ENCODE measurements around the gene ZDHHC17.

The ZDHHC17 gene

GRCh38 chr12:76784600-76785051 is 20.7 kb downstream of the ZDHHC17 start:
- DNase-seq = no peak

GRCh38 chr12:76785407-76785806 is 21.5 kb downstream of the ZDHHC17 start:
- no peaks in the 10 kb centered on the region for H3K4me1 Mint-ChIP-seq
- CTCF ChIA-PET = no interaction called here

More at GRCh38 chr12:76784600-76785051, 20.7 kb downstream of the ZDHHC17 start:
- CTCF ChIA-PET = no interaction called here
- no peaks in the 10 kb centered on the region for H3K4me1 Mint-ChIP-seq
- H3K4me3 Mint-ChIP-seq = no peak overlapping the region
- H3K27ac Mint-ChIP-seq = no peak overlapping the region
- H3K36me3 Mint-ChIP-seq = peaks cover 16% of the 10 kb centered on the region
- no peaks in the 10 kb centered on the region for H3K27me3 Mint-ChIP-seq
- H3K9me3 Mint-ChIP-seq = peaks cover 2% of the 10 kb centered on the region

GRCh38 chr12:76786986-76787385 is 23.1 kb downstream of the ZDHHC17 start:
- H3K4me3 Mint-ChIP-seq = no peak overlapping the region
- no peak overlapping the region for H3K27ac Mint-ChIP-seq
- no peaks in the 10 kb centered on the region for H3K27me3 Mint-ChIP-seq
- peaks cover 6% of the 10 kb centered on the region for H3K36me3 Mint-ChIP-seq
- no peaks in the 10 kb centered on the region for H3K9me3 Mint-ChIP-seq
- H3K4me1 Mint-ChIP-seq = no peaks in the 10 kb centered on the region
- no peak for DNase-seq
- CTCF ChIA-PET = no interaction called here

More at GRCh38 chr12:76785407-76785806, 21.5 kb downstream of the ZDHHC17 start:
- no peaks in the 10 kb centered on the region for H3K27me3 Mint-ChIP-seq
- H3K9me3 Mint-ChIP-seq = peaks cover 2% of the 10 kb centered on the region
- no peak overlapping the region for H3K4me3 Mint-ChIP-seq
- peak overlapping the region; percentile 4 for H3K27ac Mint-ChIP-seq
- no peak for DNase-seq
- peaks cover 12% of the 10 kb centered on the region for H3K36me3 Mint-ChIP-seq

GRCh38 chr12:76787689-76788088 is 23.8 kb downstream of the ZDHHC17 start:
- Mint-ChIP-seq H3K27ac (no peak overlapping the region), H3K9me3 (no peaks in the 10 kb centered on the region), H3K4me3 (no peak overlapping the region), H3K27me3 (no peaks in the 10 kb centered on the region), H3K4me1 (no peaks in the 10 kb centered on the region), H3K36me3 (peaks cover 2% of the 10 kb centered on the region)
- DNase-seq = no peak
- CTCF ChIA-PET = interaction anchor here (0.7 kb wide), 1 partner anchor 140 kb away, joined by 3 read pairs; no protein-coding TSS in a partner anchor

GRCh38 chr12:76789335-76790050 is 25.6 kb downstream of the ZDHHC17 start:
- Mint-ChIP-seq H3K27ac (no peak overlapping the region), H3K9me3 (no peaks in the 10 kb centered on the region), H3K27me3 (no peaks in the 10 kb centered on the region), H3K4me3 (no peak overlapping the region), H3K4me1 (no peaks in the 10 kb centered on the region), H3K36me3 (no peaks in the 10 kb centered on the region)
- CTCF ChIA-PET = interaction anchor here (0.7 to 2.4 kb wide), 7 partner anchors 10 to 346 kb away, joined by 3 to 38 read pairs (median 4); no protein-coding TSS in a partner anchor
- DNase-seq = no peak

GRCh38 chr12:76790564-76791552 is 26.9 kb downstream of the ZDHHC17 start:
- no peaks in the 10 kb centered on the region for H3K36me3 Mint-ChIP-seq
- H3K4me3 Mint-ChIP-seq = no peak overlapping the region
- no peak overlapping the region for H3K27ac Mint-ChIP-seq
- H3K9me3 Mint-ChIP-seq = no peaks in the 10 kb centered on the region
- H3K27me3 Mint-ChIP-seq = no peaks in the 10 kb centered on the region
- H3K4me1 Mint-ChIP-seq = no peaks in the 10 kb centered on the region
- CTCF ChIA-PET = interaction anchor here (0.7 to 2.4 kb wide), 10 partner anchors 9 to 347 kb away, joined by 3 to 38 read pairs (median 4); no protein-coding TSS in a partner anchor
- DNase-seq = no peak

GRCh38 chr12:76792828-76793227 is 28.9 kb downstream of the ZDHHC17 start:
- no peak for DNase-seq
- Mint-ChIP-seq H3K4me1 (no peaks in the 10 kb centered on the region), H3K9me3 (no peaks in the 10 kb centered on the region), H3K36me3 (peaks cover under 1% of the 10 kb centered on the region), H3K4me3 (no peak overlapping the region), H3K27me3 (no peaks in the 10 kb centered on the region), H3K27ac (no peak overlapping the region)
- CTCF ChIA-PET = interaction anchor here (0.6 to 1.7 kb wide), 6 partner anchors 162 to 234 kb away, joined by 3 to 8 read pairs (median 4); no protein-coding TSS in a partner anchor

GRCh38 chr12:76798864-76799263 is 34.9 kb downstream of the ZDHHC17 start:
- peaks cover 33% of the 10 kb centered on the region for H3K36me3 Mint-ChIP-seq
- CTCF ChIA-PET = no interaction called here
- no peak overlapping the region for H3K4me3 Mint-ChIP-seq
- H3K9me3 Mint-ChIP-seq = peaks cover 10% of the 10 kb centered on the region
- no peaks in the 10 kb centered on the region for H3K27me3 Mint-ChIP-seq
- no peak for DNase-seq
- no peak overlapping the region for H3K27ac Mint-ChIP-seq
- H3K4me1 Mint-ChIP-seq = peaks cover under 1% of the 10 kb centered on the region

GRCh38 chr12:76799362-76799761 is 35.4 kb downstream of the ZDHHC17 start:
- no peak for DNase-seq
- H3K36me3 Mint-ChIP-seq = peaks cover 33% of the 10 kb centered on the region
- peaks cover 5% of the 10 kb centered on the region for H3K4me1 Mint-ChIP-seq
- H3K4me3 Mint-ChIP-seq = no peak overlapping the region
- H3K27ac Mint-ChIP-seq = no peak overlapping the region
- H3K27me3 Mint-ChIP-seq = no peaks in the 10 kb centered on the region
- peaks cover 10% of the 10 kb centered on the region for H3K9me3 Mint-ChIP-seq
- CTCF ChIA-PET = no interaction called here

GRCh38 chr12:76802060-76802459 is 38.1 kb downstream of the ZDHHC17 start:
- Mint-ChIP-seq H3K4me3 (no peak overlapping the region), H3K27ac (no peak overlapping the region), H3K27me3 (no peaks in the 10 kb centered on the region), H3K9me3 (peaks cover 10% of the 10 kb centered on the region), H3K36me3 (peaks cover 38% of the 10 kb centered on the region), H3K4me1 (peaks cover 5% of the 10 kb centered on the region)
- DNase-seq = no peak
- CTCF ChIA-PET = no interaction called here

GRCh38 chr12:76804435-76804976 is 40.6 kb downstream of the ZDHHC17 start:
- Mint-ChIP-seq H3K9me3 (peaks cover 10% of the 10 kb centered on the region), H3K36me3 (peaks cover 26% of the 10 kb centered on the region), H3K27ac (no peak overlapping the region), H3K4me3 (no peak overlapping the region), H3K4me1 (peaks cover 5% of the 10 kb centered on the region), H3K27me3 (no peaks in the 10 kb centered on the region)
- CTCF ChIA-PET = no interaction called here
- DNase-seq = no peak

- H3K27ac Mint-ChIP-seq = no peak overlapping the region
- CTCF ChIA-PET = no interaction called here
- H3K9me3 Mint-ChIP-seq = no peaks in the 10 kb centered on the region
- H3K4me1 Mint-ChIP-seq = no peaks in the 10 kb centered on the region
- H3K36me3 Mint-ChIP-seq = peaks cover 12% of the 10 kb centered on the region
- H3K4me3 Mint-ChIP-seq = no peak overlapping the region
- H3K27me3 Mint-ChIP-seq = no peaks in the 10 kb centered on the region
- DNase-seq = no peak
Observed at GRCh38 chr12:76810671-76811419, 46.9 kb downstream of the ZDHHC17 start.

- Mint-ChIP-seq H3K9me3 (no peaks in the 10 kb centered on the region), H3K4me1 (no peaks in the 10 kb centered on the region), H3K36me3 (peaks cover 9% of the 10 kb centered on the region), H3K27ac (no peak overlapping the region), H3K4me3 (no peak overlapping the region), H3K27me3 (no peaks in the 10 kb centered on the region)
- DNase-seq = no peak
- CTCF ChIA-PET = no interaction called here
Observed at GRCh38 chr12:76811976-76812375, 48.1 kb downstream of the ZDHHC17 start.

All from activated naive CD4-positive, alpha-beta T cell treated with anti-CD3 and anti-CD28 coated beads, Interleukin-2, amount 10 ng/mL, durations not matched to agents 7 days and 5 days (primary cell).